HCT116 (cell line): ENCODE measurements around the gene GBX1.

ENCODE experiments used
- EGR1 ChIP-seq: IDR thresholded peaks from 2 replicates; pipeline ENCODE4 v1.6.1; 2012; ENCODE audit warnings: low read depth
- MAX ChIP-seq: IDR thresholded peaks from 2 replicates; pipeline ENCODE4 v1.6.1; 2012
- POLR2A ChIP-seq: IDR thresholded peaks from 2 replicates; pipeline ENCODE4 v1.7.0; 2011; ENCODE audit warnings: borderline replicate concordance; ENCODE audit not compliant: insufficient read depth, insufficient read length; ENCODE audit errors: extremely low read depth
- POLR2AphosphoS5 ChIP-seq: IDR thresholded peaks from 2 replicates; pipeline ENCODE4 v1.6.1; 2011; ENCODE audit warnings: mild to moderate bottlenecking, low read depth, low read length, moderate library complexity
- REST ChIP-seq: IDR thresholded peaks from 2 replicates; pipeline ENCODE4 v1.6.1; 2012; ENCODE audit warnings: low read depth
- SIN3A ChIP-seq: IDR thresholded peaks from 2 replicates; pipeline ENCODE4 v1.6.1; 2012; ENCODE audit warnings: low read depth
- SP1 ChIP-seq: IDR thresholded peaks from 2 replicates; pipeline ENCODE4 v1.6.1; 2012; ENCODE audit warnings: low read depth
- YY1 ChIP-seq: IDR thresholded peaks from 2 replicates; pipeline ENCODE4 v1.6.1; 2011; ENCODE audit warnings: low read length, low read depth, moderate library complexity, mild to moderate bottlenecking; ENCODE audit not compliant: insufficient replicate concordance; ENCODE audit errors: extremely low read depth
- TF ChIP-seq, protein P1 (sequence below), 3 experiments: fragments of 200-600 bp in 1 of 3; sonication (generic) in 1 of 3; IDR thresholded peaks in 2 of 3; conservative IDR thresholded peaks in 1 of 3; 2 replicates each; pipeline ENCODE4 v1.5.1; 2012 to 2017; ENCODE audit warnings: low read depth in 2 of 3, low read length in 2 of 3, antibody characterized with exemption in 1 of 3, borderline replicate concordance in 1 of 3, control low read depth in 1 of 3, mild to moderate bottlenecking in 1 of 3, mixed read lengths in 1 of 3, mixed run types in 1 of 3, moderate library complexity in 1 of 3; ENCODE audit not compliant: insufficient read depth in 1 of 3

GRCh38 chr7:151194188-151194587, 26.7 kb upstream of the GBX1 start:
- TF ChIP-seq, protein P1, sequence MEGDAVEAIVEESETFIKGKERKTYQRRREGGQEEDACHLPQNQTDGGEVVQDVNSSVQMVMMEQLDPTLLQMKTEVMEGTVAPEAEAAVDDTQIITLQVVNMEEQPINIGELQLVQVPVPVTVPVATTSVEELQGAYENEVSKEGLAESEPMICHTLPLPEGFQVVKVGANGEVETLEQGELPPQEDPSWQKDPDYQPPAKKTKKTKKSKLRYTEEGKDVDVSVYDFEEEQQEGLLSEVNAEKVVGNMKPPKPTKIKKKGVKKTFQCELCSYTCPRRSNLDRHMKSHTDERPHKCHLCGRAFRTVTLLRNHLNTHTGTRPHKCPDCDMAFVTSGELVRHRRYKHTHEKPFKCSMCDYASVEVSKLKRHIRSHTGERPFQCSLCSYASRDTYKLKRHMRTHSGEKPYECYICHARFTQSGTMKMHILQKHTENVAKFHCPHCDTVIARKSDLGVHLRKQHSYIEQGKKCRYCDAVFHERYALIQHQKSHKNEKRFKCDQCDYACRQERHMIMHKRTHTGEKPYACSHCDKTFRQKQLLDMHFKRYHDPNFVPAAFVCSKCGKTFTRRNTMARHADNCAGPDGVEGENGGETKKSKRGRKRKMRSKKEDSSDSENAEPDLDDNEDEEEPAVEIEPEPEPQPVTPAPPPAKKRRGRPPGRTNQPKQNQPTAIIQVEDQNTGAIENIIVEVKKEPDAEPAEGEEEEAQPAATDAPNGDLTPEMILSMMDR (IDR thresholded peaks at IDR 0.05 in 2 of 3, conservative IDR thresholded peaks at IDR 0.05 in 1 of 3; ENCODE audit: borderline replicate concordance in 1 of 3, insufficient read depth in 1 of 3, low read depth in 2 of 3, low read length in 2 of 3): no peak
- no peak for TF ChIP-seq SP1
- TF ChIP-seq YY1: no peak
- no peak for TF ChIP-seq EGR1
- no peak for TF ChIP-seq POLR2AphosphoS5
- no peak for TF ChIP-seq SIN3A
- no peak for TF ChIP-seq MAX
- TF ChIP-seq REST: no peak
- TF ChIP-seq POLR2A: no peak
